Measurements from ENCODE around the gene LAMA3. TPM values are rescaled to one million over a fixed set of nuclear protein-coding genes. Genes with fewer than 3 reads are reported as not detected.

LAMA3 gene
- total and polyA plus RNA-seq, 12 donors = 0.89 to 5.3 (median 3.3) TPM

DNA sequence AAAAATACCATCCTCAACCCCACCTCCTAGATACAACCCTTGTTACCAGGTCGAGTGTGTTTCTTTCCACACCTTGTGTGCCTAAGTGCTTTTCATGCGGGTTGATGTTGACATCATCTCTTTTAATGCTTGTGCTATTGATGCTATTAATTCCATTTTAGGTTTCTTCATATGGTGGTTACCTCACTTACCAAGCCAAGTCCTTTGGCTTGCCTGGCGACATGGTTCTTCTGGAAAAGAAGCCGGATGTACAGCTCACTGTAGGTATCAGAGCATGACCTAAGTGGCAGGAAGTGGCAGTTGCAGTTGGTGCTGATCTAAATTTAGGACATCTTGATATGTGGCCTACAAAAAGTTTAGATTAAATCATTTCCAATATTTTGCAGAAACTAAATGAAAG lies 175.4 kb downstream of the LAMA3 start:
- intact Hi-C loops (cut with DNase I) = no loop called here
- no peak for DNase-seq
- no peak for ATAC-seq
- Histone ChIP-seq H3K4me1 (peaks cover 0 to 28% (median 0%) of the 10 kb centered on the region in 9 donors), H3K27me3 (no peaks in the 10 kb centered on the region), H3K36me3 (peaks cover 0 to 42% (median 0%) of the 10 kb centered on the region in 9 donors), H3K9me3 (no peaks in the 10 kb centered on the region), H3K4me3 (no peak overlapping the region), H3K27ac (no peak overlapping the region)
- TF ChIP-seq, protein P1, sequence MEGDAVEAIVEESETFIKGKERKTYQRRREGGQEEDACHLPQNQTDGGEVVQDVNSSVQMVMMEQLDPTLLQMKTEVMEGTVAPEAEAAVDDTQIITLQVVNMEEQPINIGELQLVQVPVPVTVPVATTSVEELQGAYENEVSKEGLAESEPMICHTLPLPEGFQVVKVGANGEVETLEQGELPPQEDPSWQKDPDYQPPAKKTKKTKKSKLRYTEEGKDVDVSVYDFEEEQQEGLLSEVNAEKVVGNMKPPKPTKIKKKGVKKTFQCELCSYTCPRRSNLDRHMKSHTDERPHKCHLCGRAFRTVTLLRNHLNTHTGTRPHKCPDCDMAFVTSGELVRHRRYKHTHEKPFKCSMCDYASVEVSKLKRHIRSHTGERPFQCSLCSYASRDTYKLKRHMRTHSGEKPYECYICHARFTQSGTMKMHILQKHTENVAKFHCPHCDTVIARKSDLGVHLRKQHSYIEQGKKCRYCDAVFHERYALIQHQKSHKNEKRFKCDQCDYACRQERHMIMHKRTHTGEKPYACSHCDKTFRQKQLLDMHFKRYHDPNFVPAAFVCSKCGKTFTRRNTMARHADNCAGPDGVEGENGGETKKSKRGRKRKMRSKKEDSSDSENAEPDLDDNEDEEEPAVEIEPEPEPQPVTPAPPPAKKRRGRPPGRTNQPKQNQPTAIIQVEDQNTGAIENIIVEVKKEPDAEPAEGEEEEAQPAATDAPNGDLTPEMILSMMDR (IDR thresholded peaks at IDR 0.05) = no peak
- 87 to 89% methylated on average over 4 of the region's 4 CpGs for WGBS, 2 donors

DNA sequence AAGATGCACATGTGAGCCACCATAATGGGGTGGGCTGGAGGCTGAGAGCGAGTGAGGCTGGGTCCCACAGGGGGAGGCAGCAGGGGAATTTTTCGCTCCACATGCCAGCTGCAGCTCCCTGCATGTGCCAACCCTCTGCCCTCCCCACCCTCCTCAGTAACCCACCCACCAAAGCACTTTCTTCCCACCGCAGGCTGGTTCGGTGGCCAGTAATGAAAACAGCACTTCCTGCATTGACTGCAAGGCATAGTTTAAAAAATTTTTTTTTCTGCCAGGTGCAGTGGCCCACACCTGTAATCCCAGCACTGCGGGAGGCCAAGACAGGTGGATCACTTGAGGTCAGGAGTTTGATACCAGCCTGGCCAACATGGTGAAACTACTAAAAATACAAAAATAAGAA lies 177.8 kb downstream of the LAMA3 start:
- ATAC-seq = no peak
- TF ChIP-seq, protein P1 (IDR thresholded peaks at IDR 0.05) = no peak
- H3K4me3 ChIP-seq = no peak overlapping the region
- H3K27me3 ChIP-seq = no peaks in the 10 kb centered on the region
- H3K36me3 ChIP-seq = peaks cover 0 to 29% (median 0%) of the 10 kb centered on the region in 9 donors
- intact Hi-C loops (cut with DNase I) = no loop called here
- no peak for DNase-seq
- WGBS, 2 donors = 91 to 97% methylated on average over 5 of the region's 5 CpGs
- H3K27ac ChIP-seq = no peak overlapping the region
- H3K9me3 ChIP-seq = no peaks in the 10 kb centered on the region
- H3K4me1 ChIP-seq = peaks cover 0 to 37% (median 6%) of the 10 kb centered on the region in 9 donors

DNA sequence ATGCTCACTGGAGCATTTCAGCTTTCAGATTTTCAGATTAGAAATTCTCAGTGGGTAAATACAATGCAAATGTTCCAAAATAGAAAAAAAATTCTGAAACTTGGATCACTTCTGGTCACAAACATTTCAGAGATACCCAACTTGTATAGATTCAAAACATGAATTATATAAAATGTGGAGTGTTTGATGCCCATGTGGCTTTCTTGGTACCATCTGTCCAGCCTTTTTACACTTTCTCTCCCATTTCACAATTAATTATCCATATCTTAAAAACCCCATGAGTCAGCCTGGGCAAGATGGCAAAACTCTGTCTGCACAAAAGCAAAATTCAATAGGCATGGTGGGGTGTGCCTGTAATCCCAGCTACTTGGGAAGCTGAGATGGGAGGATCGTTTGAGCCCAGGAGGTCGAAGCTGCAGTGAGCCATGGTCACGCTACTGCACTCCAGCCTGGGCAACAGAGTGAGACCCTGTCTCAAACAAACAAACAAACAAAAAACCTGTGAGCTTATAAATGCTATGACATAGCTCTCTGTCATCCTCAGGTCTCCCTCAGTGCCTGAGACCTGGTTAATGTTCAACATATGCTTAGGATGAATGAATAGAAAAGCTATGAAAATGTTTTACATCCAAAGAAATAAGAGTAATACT lies 179.0 kb downstream of the LAMA3 start:
- DNase-seq (no peak), ATAC-seq (no peak)
- Histone ChIP-seq H3K36me3 (peaks cover 0 to 24% (median 0%) of the 10 kb centered on the region in 9 donors), H3K9me3 (no peaks in the 10 kb centered on the region), H3K4me3 (no peak overlapping the region), H3K27me3 (no peaks in the 10 kb centered on the region), H3K4me1 (peaks cover 0 to 32% (median 8%) of the 10 kb centered on the region in 9 donors), H3K27ac (no peak overlapping the region)
- 94 to 96% methylated on average over 3 of the region's 3 CpGs for WGBS, 2 donors
- intact Hi-C loops (cut with DNase I) = no loop called here
- TF ChIP-seq, protein P1 (IDR thresholded peaks at IDR 0.05) = no peak

DNA sequence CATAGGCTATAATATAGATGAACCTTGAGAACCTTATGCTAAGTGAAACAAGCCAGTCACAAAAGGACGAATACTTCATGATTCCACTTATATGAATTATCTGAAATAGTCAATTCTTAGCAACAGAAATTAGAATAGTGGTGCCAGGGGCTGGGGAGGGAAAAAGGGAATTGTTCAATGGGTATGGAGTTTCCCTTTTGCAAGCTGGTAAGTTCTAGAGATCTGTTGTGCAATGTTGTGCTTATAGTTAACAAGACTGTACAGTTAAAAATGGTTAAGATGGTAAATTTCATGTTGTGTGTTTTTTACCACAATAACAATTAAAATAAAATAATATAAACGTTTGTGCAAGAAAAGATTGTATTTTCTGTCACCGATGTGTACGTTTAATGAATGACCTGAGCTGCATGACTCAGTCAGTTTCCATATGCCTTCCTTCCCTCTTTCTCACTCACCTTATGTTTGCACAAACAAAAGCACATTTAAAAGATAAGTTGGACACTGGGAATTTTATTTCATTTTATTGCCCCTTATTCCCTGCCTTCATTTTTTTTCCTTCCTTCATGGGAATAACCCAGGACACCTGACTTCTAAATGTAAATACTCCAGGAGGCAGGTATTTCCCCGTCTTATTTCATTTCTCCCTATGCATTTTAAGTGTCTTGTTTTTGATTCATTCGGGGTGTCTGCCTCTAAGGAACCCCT lies 181.6 kb downstream of the LAMA3 start:
- H3K4me1 ChIP-seq = peaks cover 0 to 20% (median 8%) of the 10 kb centered on the region in 9 donors
- DNase-seq (no peak), ATAC-seq (no peak)
- H3K36me3 ChIP-seq = peaks cover 0 to 14% (median 0%) of the 10 kb centered on the region in 9 donors
- TF ChIP-seq, protein P1 (IDR thresholded peaks at IDR 0.05) = no peak
- intact Hi-C loops (cut with DNase I) = no loop called here
- no peak overlapping the region for H3K27ac ChIP-seq
- 76 to 77% methylated on average over 6 of the region's 6 CpGs for WGBS, 2 donors
- H3K4me3 ChIP-seq = no peak overlapping the region
- H3K9me3 ChIP-seq = no peaks in the 10 kb centered on the region
- no peaks in the 10 kb centered on the region for H3K27me3 ChIP-seq

All from heart right ventricle (tissue), 16 donors.